GM10248 (cell line): ENCODE measurements around the gene EFCAB9.

Experiments used
- CTCF ChIA-PET: fragments of 300-600 bp; sonication (Branson Sonifier 250); formaldehyde crosslinking; extraction: SDS; loops from one replicate; lab custom pipeline; 2021; ENCODE audit warnings: antibody characterized with exemption; lab: Yijun Ruan, JAX
- POLR2A ChIA-PET: fragments of 350-650 bp; sonication (Branson Sonifier 250); formaldehyde crosslinking; extraction: SDS; loops from one replicate; lab custom pipeline; 2020; ENCODE audit warnings: antibody characterized with exemption; lab: Yijun Ruan, JAX
- DNase-seq: peaks from one replicate; pipeline ENCODE4 v3.0.0; 2012; ENCODE audit errors: extremely low spot score
- TF ChIP-seq, protein P1 (sequence below): IDR thresholded peaks from 2 replicates; pipeline ENCODE4 v1.5.1; 2012; ENCODE audit warnings: mild to moderate bottlenecking, low read depth; ENCODE audit errors: extremely low read depth, missing control alignments, control extremely low read depth

EFCAB9 gene

GRCh38 chr5:172224996-172225395 is 31.0 kb downstream of the EFCAB9 start:
- ChIA-PET POLR2A (interaction anchor here (0.5 kb wide), 1 partner anchor 34 kb away, joined by 9 read pairs; no protein-coding TSS in a partner anchor), CTCF (interaction anchor here (1.0 to 3.0 kb wide), 3 partner anchors 36 to 71 kb away, joined by 3 to 17 read pairs (median 3); partner anchors contain the start of gene STK10)
- TF ChIP-seq, protein P1, sequence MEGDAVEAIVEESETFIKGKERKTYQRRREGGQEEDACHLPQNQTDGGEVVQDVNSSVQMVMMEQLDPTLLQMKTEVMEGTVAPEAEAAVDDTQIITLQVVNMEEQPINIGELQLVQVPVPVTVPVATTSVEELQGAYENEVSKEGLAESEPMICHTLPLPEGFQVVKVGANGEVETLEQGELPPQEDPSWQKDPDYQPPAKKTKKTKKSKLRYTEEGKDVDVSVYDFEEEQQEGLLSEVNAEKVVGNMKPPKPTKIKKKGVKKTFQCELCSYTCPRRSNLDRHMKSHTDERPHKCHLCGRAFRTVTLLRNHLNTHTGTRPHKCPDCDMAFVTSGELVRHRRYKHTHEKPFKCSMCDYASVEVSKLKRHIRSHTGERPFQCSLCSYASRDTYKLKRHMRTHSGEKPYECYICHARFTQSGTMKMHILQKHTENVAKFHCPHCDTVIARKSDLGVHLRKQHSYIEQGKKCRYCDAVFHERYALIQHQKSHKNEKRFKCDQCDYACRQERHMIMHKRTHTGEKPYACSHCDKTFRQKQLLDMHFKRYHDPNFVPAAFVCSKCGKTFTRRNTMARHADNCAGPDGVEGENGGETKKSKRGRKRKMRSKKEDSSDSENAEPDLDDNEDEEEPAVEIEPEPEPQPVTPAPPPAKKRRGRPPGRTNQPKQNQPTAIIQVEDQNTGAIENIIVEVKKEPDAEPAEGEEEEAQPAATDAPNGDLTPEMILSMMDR: no peak
- no peak for DNase-seq

- ChIA-PET CTCF (interaction anchor here (0.8 to 1.0 kb wide), 2 partner anchors 47 to 53 kb away, joined by 3 to 6 read pairs; partner anchors contain the start of gene UBTD2), POLR2A (interaction anchor here (0.6 kb wide), 1 partner anchor 56 kb away, joined by 3 read pairs; no protein-coding TSS in a partner anchor)
- DNase-seq: no peak
- TF ChIP-seq, protein P1: no peak
Observed at GRCh38 chr5:172229904-172230303, 35.9 kb downstream of the EFCAB9 start.

DNA sequence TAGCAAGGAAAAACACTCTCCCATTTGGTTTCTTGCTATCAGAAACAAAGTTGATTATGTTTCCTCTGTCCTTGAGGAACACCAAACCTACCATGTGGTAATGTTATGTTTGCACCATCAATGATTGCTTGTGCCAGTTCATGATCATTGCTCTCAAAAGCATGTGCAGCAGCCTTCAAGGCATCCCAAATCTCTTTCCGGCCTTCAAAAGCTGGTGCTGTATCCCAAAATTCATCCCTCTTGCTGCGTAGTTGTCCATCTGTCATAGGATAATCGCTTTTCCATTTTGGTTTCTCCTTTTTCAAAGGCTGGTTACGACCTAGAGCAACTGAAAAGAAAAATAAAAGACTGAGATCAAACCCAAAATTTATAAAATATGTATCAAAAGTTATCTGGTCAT is 40.1 kb downstream of the EFCAB9 start:
- DNase-seq: no peak
- CTCF ChIA-PET: interaction anchor here (1.3 to 1.4 kb wide), 2 partner anchors 10 to 49 kb away, joined by 3 to 5 read pairs; partner anchors contain the start of gene UBTD2
- POLR2A ChIA-PET: no interaction called here
- TF ChIP-seq, protein P1: no peak

GRCh38 chr5:172235132-172235780 is 41.3 kb downstream of the EFCAB9 start:
- DNase-seq: no peak
- CTCF ChIA-PET: no interaction called here
- POLR2A ChIA-PET: no interaction called here
- TF ChIP-seq, protein P1: no peak

DNA sequence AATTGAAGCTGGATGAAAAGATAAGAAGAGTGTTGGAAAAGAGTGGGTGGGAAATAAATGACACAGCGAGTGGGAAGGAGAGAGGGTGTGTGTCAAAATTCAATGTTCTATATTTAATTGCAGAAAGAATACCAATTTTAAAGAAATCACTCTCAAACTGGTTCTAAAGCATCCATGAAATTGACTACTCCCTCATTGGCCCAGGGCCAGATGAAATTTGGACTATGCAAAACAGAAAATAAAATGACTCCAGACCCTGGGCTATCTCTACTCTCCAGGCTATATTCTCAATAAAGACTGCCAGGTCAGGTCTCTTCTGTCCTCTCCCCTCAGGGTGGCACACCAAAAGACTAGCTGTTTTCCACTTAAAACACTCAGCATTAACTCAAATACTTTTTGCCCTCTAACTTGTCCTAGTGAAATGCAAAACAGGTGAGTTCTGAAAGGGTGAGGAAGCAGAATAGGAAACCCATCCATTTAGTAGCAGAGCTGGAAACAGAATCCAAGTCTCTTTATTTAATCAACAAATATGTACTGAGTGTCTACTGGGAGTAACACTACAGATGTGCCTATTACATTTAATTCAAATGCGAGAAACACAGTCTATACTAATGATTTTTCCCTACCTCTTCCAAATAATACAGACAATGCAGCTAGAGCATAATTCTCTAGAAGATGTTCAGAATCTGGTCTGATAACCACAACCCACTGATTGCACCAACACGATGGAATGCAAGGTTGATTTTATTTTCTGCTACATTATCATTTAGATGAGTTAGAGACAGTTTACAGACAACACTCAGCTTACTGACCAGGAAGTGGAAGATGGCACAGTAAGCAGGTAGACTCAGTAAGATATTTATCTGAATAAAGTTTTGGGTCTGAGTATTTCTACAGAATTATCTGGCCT is 42.1 kb downstream of the EFCAB9 start:
- no peak for DNase-seq
- ChIA-PET CTCF (interaction anchor here (1.2 kb wide), 1 partner anchor 11 kb away, joined by 3 read pairs; no protein-coding TSS in a partner anchor), POLR2A (no interaction called here)
- TF ChIP-seq, protein P1: no peak

GRCh38 chr5:172238334-172238733 is 44.4 kb downstream of the EFCAB9 start:
- CTCF ChIA-PET: no interaction called here
- POLR2A ChIA-PET: no interaction called here
- TF ChIP-seq, protein P1: no peak
- no peak for DNase-seq
